Liver (tissue), 9 donors: ENCODE measurements around the gene PIAS1. TPM values are rescaled to one million over a fixed set of nuclear protein-coding genes. Genes with fewer than 3 reads are reported as not detected.

Experiments
- DNase-seq: peaks from one replicate; pipeline ENCODE4 v3.0.0-alpha.2; 2017; ENCODE audit warnings: low spot score
- H3K27ac ChIP-seq, 2 donors: one replicate each; pipeline ENCODE4 v1.7.0; 2013; ENCODE audit warnings: inconsistent platforms in 2 of 2, low read length in 2 of 2, control low read depth in 1 of 2, low read depth in 1 of 2, mild to moderate bottlenecking in 1 of 2
- H3K27me3 ChIP-seq, 4 donors: one replicate each; pipeline versions ENCODE4 v1.6.1 to v1.7.0; 2013; ENCODE audit warnings: low read length in 3 of 4, inconsistent platforms in 1 of 4, mild to moderate bottlenecking in 1 of 4, moderate library complexity in 1 of 4; ENCODE audit not compliant: control insufficient read depth in 4 of 4, insufficient read depth in 4 of 4
- H3K36me3 ChIP-seq, 4 donors: one replicate each; pipeline versions ENCODE4 v1.6.1 to v1.7.0; 2013; ENCODE audit warnings: low read length in 3 of 4, mild to moderate bottlenecking in 3 of 4, low read depth in 1 of 4, moderate library complexity in 1 of 4; ENCODE audit not compliant: control insufficient read depth in 4 of 4, insufficient read depth in 3 of 4
- H3K4me1 ChIP-seq, 4 donors: one replicate each; pipeline versions ENCODE4 v1.6.1 to v1.7.0; 2013; ENCODE audit warnings: low read length in 3 of 4, mild to moderate bottlenecking in 3 of 4, moderate library complexity in 1 of 4; ENCODE audit not compliant: control insufficient read depth in 4 of 4, insufficient read depth in 4 of 4
- H3K4me3 ChIP-seq, 3 donors: one replicate each; pipeline versions ENCODE4 v1.6.1 to v1.7.0; 2013; ENCODE audit warnings: low read length in 3 of 3, control low read depth in 1 of 3, low read depth in 1 of 3, mild to moderate bottlenecking in 1 of 3
- H3K9ac ChIP-seq, 2 donors: one replicate each; pipeline ENCODE4 v1.7.0; 2013; ENCODE audit warnings: low read length in 2 of 2, mild to moderate bottlenecking in 2 of 2, moderate library complexity in 2 of 2, control low read depth in 1 of 2, low read depth in 1 of 2
- H3K9me3 ChIP-seq, 4 donors: one replicate each; pipeline versions ENCODE4 v1.6.1 to v1.7.0; 2013; ENCODE audit warnings: low read length in 3 of 4; ENCODE audit not compliant: control insufficient read depth in 4 of 4
- ATF3 ChIP-seq: IDR thresholded peaks from 2 replicates; pipeline ENCODE4 v1.6.1; 2016; ENCODE audit warnings: antibody characterized with exemption
- CTCF ChIP-seq: fragments of 150-350 bp; IDR thresholded peaks from 2 replicates; pipeline ENCODE4 v1.5.1; 2017; ENCODE audit warnings: improper control_type of control experiment, low read depth, low read length; ENCODE audit not compliant: missing input control
- FOXA1 ChIP-seq: IDR thresholded peaks from 2 replicates; pipeline ENCODE4 v1.6.1; 2016; ENCODE audit warnings: antibody characterized with exemption
- FOXA2 ChIP-seq: IDR thresholded peaks from 2 replicates; pipeline ENCODE4 v1.6.1; 2016; ENCODE audit warnings: antibody characterized with exemption
- HNF4A ChIP-seq, 2 donors: conservative IDR thresholded peaks; 2 replicates each; pipeline ENCODE4 v1.6.1; 2016; ENCODE audit warnings: antibody characterized with exemption in 2 of 2, mild to moderate bottlenecking in 2 of 2
- HNF4G ChIP-seq: IDR thresholded peaks from 2 replicates; pipeline ENCODE4 v1.6.1; 2016; ENCODE audit warnings: antibody characterized with exemption
- JUND ChIP-seq, 2 donors: IDR thresholded peaks; 2 replicates each; pipeline ENCODE4 v1.6.1; 2016; ENCODE audit warnings: antibody characterized with exemption in 2 of 2
- NR2F2 ChIP-seq: IDR thresholded peaks from 2 replicates; pipeline ENCODE4 v1.6.1; 2016; ENCODE audit warnings: antibody characterized with exemption
- RAD21 ChIP-seq, 2 donors: IDR thresholded peaks; 2 replicates each; pipeline ENCODE4 v1.6.1; 2016; ENCODE audit warnings: antibody characterized with exemption in 2 of 2, mild to moderate bottlenecking in 2 of 2
- REST ChIP-seq: IDR thresholded peaks from 2 replicates; pipeline ENCODE4 v1.6.1; 2016; ENCODE audit warnings: antibody characterized with exemption, mild to moderate bottlenecking
- RXRA ChIP-seq, 2 donors: IDR thresholded peaks; 2 replicates each; pipeline ENCODE4 v1.6.1; 2017 to 2018; ENCODE audit warnings: antibody characterized with exemption in 2 of 2, mild to moderate bottlenecking in 1 of 2
- SP1 ChIP-seq: IDR thresholded peaks from 2 replicates; pipeline ENCODE4 v1.6.1; 2018; ENCODE audit warnings: antibody characterized with exemption, mild to moderate bottlenecking
- YY1 ChIP-seq: IDR thresholded peaks from 2 replicates; pipeline ENCODE4 v1.6.1; 2016; ENCODE audit warnings: antibody characterized with exemption, mild to moderate bottlenecking
- ZBTB33 ChIP-seq: IDR thresholded peaks from 2 replicates; pipeline ENCODE4 v1.6.1; 2016; ENCODE audit warnings: antibody characterized with exemption
- WGBS: extraction: QIAGEN DNeasy Blood & Tissue Kit; methylation state at CpG from one replicate; pipeline ENCODE4 v1.1.7; 2013; 5-methylcytosine and 5-hydroxymethylcytosine counted together
- polyA plus RNA-seq, 2 donors: library from polyadenylated mRNA; stranded (reverse) in 1 of 2; unstranded in 1 of 2; fragments of 200-250 nt in 1 of 2; fragments of >200 nt in 1 of 2; fragmentation: Nextera tagmentation in 1 of 2; extraction: Ambion mirVana in 1 of 2; gene quantifications; one replicate each; pipeline versions ENCODE4 v1.2.1 to v1.2.3, GENCODE V29; 2013 to 2015
- total RNA-seq, 2 donors: library from RNA; depleted of rRNA; stranded (reverse); fragments of >200 nt; gene quantifications; one replicate each; pipeline ENCODE4 v1.2.3, GENCODE V29; 2014
- donor health status: healthy.
- donor health status: healthy.
- donor health status: healthy.
- donor health status: healthy.
- donor health status: healthy.

PIAS1 gene
- total and polyA plus RNA-seq, 4 donors = 5.6 to 18.8 (median 13.2) TPM

GRCh38 chr15:68209272-68209671 lies 155.2 kb downstream of the PIAS1 start:
- Histone ChIP-seq H3K36me3 (no peaks in the 10 kb centered on the region), H3K4me1 (peaks cover 10 to 26% (median 18%) of the 10 kb centered on the region in 4 donors), H3K9me3 (no peaks in the 10 kb centered on the region), H3K4me3 (no peak overlapping the region), H3K27ac (no peak overlapping the region), H3K9ac (no peak overlapping the region), H3K27me3 (no peaks in the 10 kb centered on the region)
- no peak for TF ChIP-seq RAD21 (IDR thresholded peaks at IDR 0.05)
- no peak for TF ChIP-seq CTCF
- no peak for TF ChIP-seq RXRA (IDR thresholded peaks at IDR 0.05)
- no peak for TF ChIP-seq JUND (IDR thresholded peaks at IDR 0.05)
- no peak for TF ChIP-seq REST
- no peak for TF ChIP-seq YY1
- no peak for TF ChIP-seq HNF4A (conservative IDR thresholded peaks at IDR 0.05)
- no peak for TF ChIP-seq FOXA1
- no peak for TF ChIP-seq SP1
- TF ChIP-seq ZBTB33 = no peak
- TF ChIP-seq NR2F2 = no peak
- 82% methylated on average over 7 of the region's 7 CpGs for WGBS
- no peak for DNase-seq

GRCh38 chr15:68209735-68210408 lies 155.8 kb downstream of the PIAS1 start:
- no peak overlapping the region for H3K27ac ChIP-seq
- H3K4me3 ChIP-seq = no peak overlapping the region
- no peaks in the 10 kb centered on the region for H3K27me3 ChIP-seq
- H3K36me3 ChIP-seq = no peaks in the 10 kb centered on the region
- DNase-seq = no peak
- WGBS = 80% methylated on average over 13 of the region's 13 CpGs
- no peak overlapping the region for H3K9ac ChIP-seq
- no peaks in the 10 kb centered on the region for H3K9me3 ChIP-seq
- H3K4me1 ChIP-seq = peaks cover 8 to 24% (median 14%) of the 10 kb centered on the region in 4 donors
- TF ChIP-seq HNF4A (conservative IDR thresholded peaks at IDR 0.05) = no peak
- TF ChIP-seq CTCF = no peak
- TF ChIP-seq NR2F2 = no peak
- no peak for TF ChIP-seq RXRA (IDR thresholded peaks at IDR 0.05)
- TF ChIP-seq ATF3 = no peak
- TF ChIP-seq ZBTB33 = no peak
- TF ChIP-seq YY1 = no peak
- no peak for TF ChIP-seq JUND (IDR thresholded peaks at IDR 0.05)
- TF ChIP-seq RAD21 (IDR thresholded peaks at IDR 0.05) = no peak
- TF ChIP-seq HNF4G = no peak
- no peak for TF ChIP-seq REST
- no peak for TF ChIP-seq FOXA2
